ENCODE results near the gene OAF. TPM values are rescaled to one million over a fixed set of nuclear protein-coding genes. Genes with fewer than 3 reads are reported as not detected.

OAF gene
- total RNA-seq, 4 donors from 2014 or later, result 25.6 to 39.4 (median 32.5) TPM

DNA sequence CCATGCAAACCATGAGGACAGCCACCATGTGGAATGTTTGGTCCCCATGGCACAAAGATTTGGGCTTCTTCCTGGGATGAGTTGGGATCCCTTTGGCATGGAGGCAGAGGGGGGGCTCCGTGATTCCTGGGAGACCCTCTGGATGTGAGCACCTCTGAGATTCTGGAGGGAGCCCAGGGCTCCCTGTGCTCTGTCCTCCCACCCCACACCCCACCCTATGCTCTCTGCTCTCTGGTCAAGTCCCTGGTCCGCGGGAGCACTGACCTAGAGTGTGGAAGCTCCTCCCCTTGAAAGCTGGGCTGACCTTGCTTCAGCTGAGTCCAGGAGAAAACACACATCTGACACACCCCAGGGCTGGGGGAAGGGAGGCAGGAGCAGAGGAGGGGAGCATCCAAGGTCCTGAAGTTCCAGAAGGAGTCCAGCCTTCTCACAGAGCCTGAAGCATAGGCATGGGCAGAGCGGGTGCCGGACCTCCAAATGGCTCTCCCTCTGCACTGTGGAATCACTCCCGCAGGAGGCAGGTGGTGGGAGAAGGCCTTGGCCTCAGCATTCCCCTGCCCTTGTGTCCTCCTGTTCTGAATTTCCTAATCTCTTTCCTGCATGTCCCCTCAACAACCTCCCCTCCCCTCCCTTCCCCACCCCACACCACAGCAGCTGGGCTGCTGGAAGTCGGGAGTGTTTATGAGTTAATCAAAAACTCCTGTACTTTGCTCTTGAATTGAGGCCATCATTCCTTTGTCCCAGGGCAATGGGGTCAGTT, 25.7 kb upstream of the OAF start:
- TF ChIP-seq, protein P1, sequence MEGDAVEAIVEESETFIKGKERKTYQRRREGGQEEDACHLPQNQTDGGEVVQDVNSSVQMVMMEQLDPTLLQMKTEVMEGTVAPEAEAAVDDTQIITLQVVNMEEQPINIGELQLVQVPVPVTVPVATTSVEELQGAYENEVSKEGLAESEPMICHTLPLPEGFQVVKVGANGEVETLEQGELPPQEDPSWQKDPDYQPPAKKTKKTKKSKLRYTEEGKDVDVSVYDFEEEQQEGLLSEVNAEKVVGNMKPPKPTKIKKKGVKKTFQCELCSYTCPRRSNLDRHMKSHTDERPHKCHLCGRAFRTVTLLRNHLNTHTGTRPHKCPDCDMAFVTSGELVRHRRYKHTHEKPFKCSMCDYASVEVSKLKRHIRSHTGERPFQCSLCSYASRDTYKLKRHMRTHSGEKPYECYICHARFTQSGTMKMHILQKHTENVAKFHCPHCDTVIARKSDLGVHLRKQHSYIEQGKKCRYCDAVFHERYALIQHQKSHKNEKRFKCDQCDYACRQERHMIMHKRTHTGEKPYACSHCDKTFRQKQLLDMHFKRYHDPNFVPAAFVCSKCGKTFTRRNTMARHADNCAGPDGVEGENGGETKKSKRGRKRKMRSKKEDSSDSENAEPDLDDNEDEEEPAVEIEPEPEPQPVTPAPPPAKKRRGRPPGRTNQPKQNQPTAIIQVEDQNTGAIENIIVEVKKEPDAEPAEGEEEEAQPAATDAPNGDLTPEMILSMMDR (IDR thresholded peaks at IDR 0.05; ENCODE audit: low read depth), result no peak

DNA sequence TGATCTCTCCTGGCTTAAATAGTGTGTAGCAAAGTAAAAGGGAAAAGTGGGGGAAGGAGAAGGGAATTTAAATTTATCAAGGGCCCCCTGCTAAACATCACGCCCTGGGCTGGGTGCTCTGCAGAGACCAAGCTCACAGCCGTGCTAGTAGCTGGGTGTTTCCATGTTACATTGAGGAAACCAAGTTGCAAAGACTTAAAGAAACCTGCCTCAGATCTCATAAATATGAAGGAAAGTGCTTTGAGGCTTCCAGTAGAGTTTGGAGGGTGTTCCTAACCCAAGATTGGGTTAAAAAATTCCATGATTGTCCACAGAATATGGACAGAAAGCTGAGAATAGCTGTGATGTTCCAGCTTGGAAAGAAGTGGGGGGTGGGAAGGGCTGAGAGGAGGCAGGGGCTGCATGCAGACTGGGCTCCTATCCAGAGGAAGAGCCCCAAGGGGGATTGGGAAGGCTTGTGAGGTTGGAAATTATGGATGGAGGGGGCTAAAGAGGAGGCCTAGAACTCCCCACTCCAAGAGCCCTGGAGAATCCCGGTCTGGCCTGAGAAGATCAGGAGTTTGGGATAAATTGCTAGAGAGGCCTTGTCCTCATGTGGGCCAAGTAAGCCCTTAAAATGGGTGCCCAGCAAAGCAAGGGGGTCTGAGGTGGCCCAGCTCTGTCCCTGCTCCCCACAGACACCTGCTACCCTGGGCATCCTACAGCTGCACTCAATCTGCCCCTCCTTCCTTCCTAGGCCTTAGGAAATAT, 25.0 kb upstream of the OAF start:
- TF ChIP-seq, protein P1 (IDR thresholded peaks at IDR 0.05; ENCODE audit: low read depth), result no peak

DNA sequence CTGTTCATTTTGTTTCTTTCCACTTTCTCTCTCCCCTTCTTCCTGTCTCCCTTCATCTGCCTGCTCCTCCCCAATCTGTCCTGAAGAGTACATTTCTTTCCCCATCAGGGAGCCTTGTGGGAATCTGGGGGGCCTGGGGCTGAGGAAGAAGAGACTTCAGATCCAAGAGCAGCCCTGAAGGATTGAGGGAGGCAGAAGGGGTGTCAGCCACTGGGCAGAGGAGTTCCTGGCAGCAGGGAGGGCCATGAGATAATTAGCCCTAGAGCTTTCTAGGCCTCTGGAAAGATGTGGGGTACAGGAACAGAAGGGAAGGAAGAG, 24.4 kb upstream of the OAF start:
- TF ChIP-seq, protein P1 (IDR thresholded peaks at IDR 0.05; ENCODE audit: low read depth), result no peak

DNA sequence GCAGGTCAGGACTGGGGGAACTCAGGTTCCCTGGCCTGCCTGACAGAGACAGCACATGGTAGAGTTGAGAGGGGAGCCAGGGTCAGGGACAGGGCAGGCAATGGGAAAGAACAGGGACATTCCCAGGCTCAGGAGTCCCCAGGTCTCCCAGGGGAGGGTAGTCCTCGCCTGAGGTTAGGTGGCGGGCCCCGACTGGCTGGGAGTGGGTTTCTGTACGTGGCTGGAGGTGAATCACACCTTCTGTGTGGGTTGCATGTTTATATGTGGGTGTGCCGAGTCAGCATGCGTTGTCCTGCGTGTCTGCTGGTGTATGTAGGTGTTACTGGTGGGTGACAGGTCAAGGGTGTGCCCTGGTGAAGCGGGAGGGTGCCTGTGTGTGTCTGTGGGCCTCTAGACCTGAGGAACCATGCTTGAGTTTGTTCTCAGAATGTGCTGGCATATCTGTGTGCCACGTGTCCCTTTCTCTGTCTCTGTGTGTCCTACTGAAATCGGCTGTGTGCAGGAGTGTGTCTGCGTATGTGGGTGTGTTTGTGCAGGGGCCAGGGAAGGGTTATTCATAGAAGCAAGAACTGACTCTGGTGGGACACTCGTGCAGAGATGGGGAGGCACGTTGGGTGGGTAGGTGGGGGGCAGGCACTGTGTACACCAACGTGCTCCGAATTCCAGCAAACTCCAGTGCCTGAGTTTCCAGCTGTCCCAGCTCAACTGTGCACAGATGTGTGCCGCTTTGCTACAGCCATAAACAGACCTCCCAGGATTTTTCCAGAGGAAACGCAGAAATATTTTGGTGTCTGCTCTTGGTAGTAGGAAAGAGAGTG, 23.8 kb upstream of the OAF start:
- TF ChIP-seq, protein P1 (IDR thresholded peaks at IDR 0.05; ENCODE audit: low read depth), result no peak

DNA sequence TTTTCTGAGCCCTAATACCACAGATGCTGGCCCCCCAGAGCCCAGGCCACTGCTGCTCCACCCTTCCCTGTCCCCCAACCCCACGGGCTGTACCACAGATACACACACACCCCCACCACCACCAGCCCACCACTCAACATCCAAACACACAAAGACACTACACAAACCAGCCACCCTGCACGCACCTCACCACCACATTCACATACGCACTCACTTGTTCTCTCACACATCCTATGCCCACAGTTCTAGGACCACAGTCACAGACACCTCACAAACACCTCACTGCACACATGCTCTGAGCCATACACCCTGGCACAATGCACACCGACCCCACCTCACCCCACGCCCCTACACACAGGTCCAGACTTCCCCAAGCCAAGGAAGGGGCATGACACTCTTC, 22.5 kb upstream of the OAF start:
- TF ChIP-seq, protein P1 (IDR thresholded peaks at IDR 0.05; ENCODE audit: low read depth), result no peak

DNA sequence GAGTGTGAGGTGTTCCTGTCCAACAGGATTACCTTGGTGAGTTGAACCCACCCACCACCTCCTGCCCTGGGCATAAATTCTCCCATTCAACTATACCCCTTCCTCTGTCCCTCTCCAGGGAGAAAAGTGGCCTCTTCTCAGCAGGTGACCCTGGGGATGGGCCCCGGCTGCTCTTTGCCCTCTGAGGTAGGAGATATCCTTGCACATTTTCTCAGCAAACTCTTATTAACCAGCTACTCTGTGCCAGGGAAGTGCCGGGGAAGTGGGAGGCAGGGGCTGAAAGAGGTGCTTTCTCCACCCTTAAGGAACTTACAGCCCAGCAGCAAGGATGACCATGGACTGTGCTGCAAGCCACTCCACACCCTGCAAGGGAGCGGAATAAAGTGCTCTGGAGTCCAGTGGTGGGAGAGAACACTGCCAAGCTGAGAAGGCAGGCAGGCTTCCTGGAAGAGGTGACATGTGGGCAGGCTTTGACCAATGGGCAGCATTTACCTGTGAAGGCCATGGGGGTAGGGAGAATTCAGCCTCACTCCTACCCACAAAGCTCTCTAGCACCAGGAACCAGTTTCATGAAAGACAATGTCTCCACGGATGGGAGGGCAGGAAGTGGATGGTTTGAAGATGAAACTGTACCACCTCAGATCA, 21.9 kb upstream of the OAF start:
- TF ChIP-seq, protein P1 (IDR thresholded peaks at IDR 0.05; ENCODE audit: low read depth), result no peak

Data from subcutaneous adipose tissue (tissue), 4 donors.